ENCODE measurements around the gene KMT2C.

DNA sequence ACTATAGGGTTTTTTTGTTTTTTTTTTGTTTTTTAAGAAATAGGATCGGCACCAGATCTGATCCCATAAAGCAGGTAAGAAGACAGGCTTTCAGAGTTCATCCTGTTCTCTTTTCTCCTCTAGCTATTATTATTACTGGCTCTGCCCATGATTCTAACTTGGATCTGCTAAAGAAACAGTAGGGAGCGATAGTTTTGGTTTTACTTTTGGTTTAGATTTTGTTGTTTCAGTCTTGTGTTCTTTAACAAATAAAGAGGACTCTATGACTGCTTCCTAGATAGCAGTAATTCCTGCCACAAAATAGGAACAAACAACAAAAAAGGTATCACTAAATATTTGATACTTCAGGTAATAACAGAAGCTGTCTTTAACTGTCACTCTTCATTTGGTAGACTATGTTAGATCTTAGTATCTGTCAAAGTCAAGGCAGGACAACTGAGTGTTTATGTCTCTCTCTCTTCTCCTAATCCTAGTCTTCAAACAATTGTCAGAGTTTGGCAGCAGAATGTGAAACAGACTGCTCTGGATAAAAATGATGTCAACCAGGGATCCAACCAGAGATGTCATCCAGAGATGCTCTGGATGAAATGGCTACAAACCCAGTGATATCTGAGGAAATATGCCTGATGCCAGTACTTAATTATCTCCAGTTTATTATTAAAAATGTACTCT lies 99.8 kb downstream of the KMT2C start:
- no peak for TF ChIP-seq POLR2A (IDR thresholded peaks at IDR 0.05; ENCODE audit: low read depth, low read length)
- TF ChIP-seq POLR2AphosphoS5 (IDR thresholded peaks at IDR 0.05; ENCODE audit: low read depth, low read length) = no peak
- TF ChIP-seq TAF1 (IDR thresholded peaks at IDR 0.05; ENCODE audit: low read depth, low read length) = no peak
- TF ChIP-seq SPI1 (IDR thresholded peaks at IDR 0.05; ENCODE audit: low read depth, low read length) = no peak
- no peak for TF ChIP-seq PAX5 (IDR thresholded peaks at IDR 0.05; ENCODE audit: insufficient read depth, low read length, severe bottlenecking)
- TF ChIP-seq POU2F2 (IDR thresholded peaks at IDR 0.05; ENCODE audit: low read depth, low read length) = no peak

Measured in GM12891 (cell line).